H1 (cell line): Measurements from ENCODE around the gene LDLRAD3. TPM values are rescaled to one million over a fixed set of nuclear protein-coding genes. Genes with fewer than 3 reads are reported as not detected.

Source experiments
- CTCF ChIA-PET: fragments of 300-600 bp; sonication (Branson Sonifier 250); formaldehyde crosslinking; loops from one replicate; lab custom pipeline; 2021; ENCODE audit not compliant: partially characterized antibody; lab: Charles Lee
- POLR2A ChIA-PET: fragments of 300-600 bp; sonication (Branson Sonifier 250); formaldehyde crosslinking; loops from one replicate; lab custom pipeline; 2021; ENCODE audit warnings: inconsistent platforms; ENCODE audit not compliant: partially characterized antibody; lab: Charles Lee
- DNase-seq, 2 experiments: peaks; one replicate each; pipeline versions ENCODE4 v3.0.0 to v3.0.0-alpha.2; 2010 to 2022; ENCODE audit warnings: low spot score in 2 of 2, low read depth in 1 of 2, mixed read lengths in 1 of 2
- FAIRE-seq: peaks from 2 replicates; lab custom pipeline; 2011; peaks lifted over from hg19 to GRCh38; lab: Jason Lieb, UNC
- H2AFZ ChIP-seq: 2 replicates; pipeline ENCODE4 v1.8.1; 2012; ENCODE audit warnings: low read length, inconsistent platforms
- H2AK5ac ChIP-seq: 2 replicates; pipeline ENCODE4 v1.6.1; 2013; ENCODE audit warnings: low read depth, low read length
- H2BK120ac ChIP-seq: replicated peaks from 2 replicates; pipeline ENCODE3; 2013; ENCODE audit warnings: low read depth, low read length, inconsistent platforms
- H2BK12ac ChIP-seq: 2 replicates; pipeline ENCODE4 v1.6.1; 2013; ENCODE audit warnings: low read depth, low read length
- H2BK15ac ChIP-seq: 2 replicates; pipeline ENCODE4 v1.6.1; 2013; ENCODE audit warnings: low read length
- H2BK20ac ChIP-seq: 2 replicates; pipeline ENCODE4 v1.6.1; 2013; ENCODE audit warnings: low read length
- H2BK5ac ChIP-seq: 2 replicates; pipeline ENCODE4 v1.6.1; 2013; ENCODE audit warnings: low read depth, low read length
- H3K14ac ChIP-seq: 2 replicates; pipeline ENCODE4 v1.6.1; 2013; ENCODE audit warnings: inconsistent platforms; ENCODE audit not compliant: insufficient read length
- H3K18ac ChIP-seq: 2 replicates; pipeline ENCODE4 v1.6.1; 2013; ENCODE audit warnings: low read length; ENCODE audit errors: extremely low read depth
- H3K23ac ChIP-seq: 2 replicates; pipeline ENCODE4 v1.6.1; 2013; ENCODE audit warnings: inconsistent platforms; ENCODE audit not compliant: insufficient read length
- H3K23me2 ChIP-seq: 2 replicates; pipeline ENCODE4 v1.6.1; 2013; ENCODE audit warnings: low read depth, low read length
- H3K27ac ChIP-seq: 2 replicates; pipeline ENCODE4 v1.6.1; 2011; ENCODE audit warnings: low read depth, low read length, inconsistent platforms
- H3K27me3 ChIP-seq, 4 experiments: replicated peaks in 1 of 4; 1 replicate in 1 of 4; 2 replicates in 3 of 4; pipeline versions ENCODE4 v1.6.1 to v1.8.1; 2011 to 2013; ENCODE audit warnings: low read length in 3 of 4, mild to moderate bottlenecking in 3 of 4, inconsistent platforms in 2 of 4, mixed read lengths in 2 of 4, moderate library complexity in 1 of 4; ENCODE audit not compliant: control insufficient read depth in 3 of 4, insufficient read depth in 3 of 4; ENCODE audit errors: extremely low read depth in 1 of 4
- H3K36me3 ChIP-seq, 4 experiments: 2 replicates each; pipeline versions ENCODE4 v1.6.1 to v1.8.1; 2011 to 2013; ENCODE audit warnings: mild to moderate bottlenecking in 4 of 4, low read length in 3 of 4, moderate library complexity in 2 of 4, control low read depth in 1 of 4, inconsistent platforms in 1 of 4; ENCODE audit not compliant: insufficient read depth in 4 of 4, control insufficient read depth in 2 of 4
- H3K4ac ChIP-seq: replicated peaks from 2 replicates; pipeline ENCODE3; 2013; ENCODE audit warnings: low read length, low read depth, mixed read lengths, inconsistent platforms; ENCODE audit not compliant: insufficient read length
- H3K4me1 ChIP-seq, 4 experiments: replicated peaks in 1 of 4; 1 replicate in 1 of 4; 2 replicates in 3 of 4; pipeline versions ENCODE4 v1.6.1 to v1.8.1; 2011 to 2013; ENCODE audit warnings: low read length in 3 of 4, inconsistent platforms in 2 of 4, mixed read lengths in 1 of 4; ENCODE audit not compliant: insufficient read depth in 4 of 4, control insufficient read depth in 3 of 4
- H3K4me2 ChIP-seq, 2 experiments: 2 replicates each; pipeline versions ENCODE4 v1.6.1 to v1.8.1; 2011 to 2013; ENCODE audit warnings: low read depth in 2 of 2, low read length in 2 of 2, control low read depth in 1 of 2, inconsistent platforms in 1 of 2, mild to moderate bottlenecking in 1 of 2; ENCODE audit not compliant: insufficient read depth in 1 of 2
- H3K4me3 ChIP-seq, 4 experiments: fragments of 200-600, 300-600 bp in 1 of 4; sonication (generic), shearing (Covaris generic), sonication (Bioruptor Twin) in 1 of 4; 2 replicates each; pipeline versions ENCODE4 v1.5.1 to v1.8.1; 2011 to 2016; ENCODE audit warnings: low read length in 4 of 4, low read depth in 3 of 4, control low read depth in 2 of 4, inconsistent platforms in 2 of 4, mild to moderate bottlenecking in 2 of 4, mixed read lengths in 1 of 4, moderate library complexity in 1 of 4; ENCODE audit not compliant: insufficient read depth in 2 of 4; ENCODE audit errors: extremely low read depth in 1 of 4
- H3K56ac ChIP-seq: replicated peaks from 2 replicates; pipeline ENCODE3; 2013; ENCODE audit warnings: low read depth, mild to moderate bottlenecking, mixed read lengths, low read length, inconsistent platforms; ENCODE audit not compliant: insufficient read length
- H3K79me1 ChIP-seq: 2 replicates; pipeline ENCODE4 v1.6.1; 2013; ENCODE audit warnings: low read depth, low read length, control low read depth
- H3K79me2 ChIP-seq, 2 experiments: 2 replicates each; pipeline versions ENCODE4 v1.6.1 to v1.8.1; 2012 to 2013; ENCODE audit warnings: low read length in 2 of 2, mild to moderate bottlenecking in 2 of 2, inconsistent platforms in 1 of 2; ENCODE audit not compliant: insufficient read depth in 2 of 2, control insufficient read depth in 1 of 2
- H3K9ac ChIP-seq, 4 experiments: replicated peaks in 1 of 4; 1 replicate in 1 of 4; 2 replicates in 3 of 4; pipeline versions ENCODE4 v1.6.1 to v1.8.1; 2011 to 2013; ENCODE audit warnings: low read depth in 3 of 4, low read length in 3 of 4, control low read depth in 2 of 4, mild to moderate bottlenecking in 2 of 4, moderate library complexity in 2 of 4, inconsistent platforms in 1 of 4; ENCODE audit errors: extremely low read depth in 1 of 4
- H3K9me3 ChIP-seq, 2 experiments: 2 replicates each; pipeline versions ENCODE4 v1.6.1 to v1.8.1; 2012 to 2013; ENCODE audit warnings: mild to moderate bottlenecking in 2 of 2, moderate library complexity in 2 of 2, control low read depth in 1 of 2, inconsistent platforms in 1 of 2, low read depth in 1 of 2, low read length in 1 of 2, mixed read lengths in 1 of 2; ENCODE audit not compliant: insufficient read depth in 2 of 2
- H4K20me1 ChIP-seq, 2 experiments: replicated peaks in 1 of 2; 2 replicates each; pipeline versions ENCODE3 to v1.8.1; 2011 to 2013; ENCODE audit warnings: inconsistent platforms in 2 of 2, low read length in 2 of 2, mild to moderate bottlenecking in 1 of 2; ENCODE audit not compliant: insufficient read depth in 2 of 2, control insufficient read depth in 1 of 2
- H4K5ac ChIP-seq: 2 replicates; pipeline ENCODE4 v1.6.1; 2013; ENCODE audit warnings: low read length, low read depth, mixed read lengths, inconsistent platforms; ENCODE audit not compliant: insufficient read length
- H4K8ac ChIP-seq: 2 replicates; pipeline ENCODE4 v1.8.0; 2013; ENCODE audit warnings: mild to moderate bottlenecking, moderate library complexity, low read length, inconsistent platforms; ENCODE audit not compliant: insufficient read depth; ENCODE audit errors: extremely low read depth
- H4K91ac ChIP-seq: replicated peaks from 2 replicates; pipeline ENCODE3; 2013; ENCODE audit warnings: low read length, mixed read lengths, inconsistent platforms; ENCODE audit not compliant: insufficient read length
- BACH1 ChIP-seq: IDR thresholded peaks from 2 replicates; pipeline ENCODE4 v1.6.1; 2012; ENCODE audit warnings: low read length, improper control_type of control experiment
- CBX5 ChIP-seq: fragments of 300-800, 300-1000 bp; sonication (generic); IDR thresholded peaks from 2 replicates; pipeline ENCODE4 v1.7.1; 2016; ENCODE audit warnings: antibody characterized with exemption, low read length, low read depth
- GTF2F1 ChIP-seq: IDR thresholded peaks from 2 replicates; pipeline ENCODE4 v1.6.1; 2012; ENCODE audit warnings: low read depth, low read length, improper control_type of control experiment, borderline replicate concordance
- USF2 ChIP-seq: IDR thresholded peaks from 2 replicates; pipeline ENCODE4 v1.6.1; 2011; ENCODE audit warnings: low read length, improper control_type of control experiment
- WGBS, 2 experiments: shearing (Covaris generic) in 1 of 2; methylation state at CpG; one replicate each; pipeline versions ENCODE4 v1.1.6 to v1.1.7; 2013 to 2015; ENCODE audit warnings: low lambda C conversion rate in 2 of 2, mixed read lengths in 2 of 2, inconsistent platforms in 1 of 2, low coverage in 1 of 2, missing lambda C conversion rate in 1 of 2; ENCODE audit not compliant: insufficient replicate concordance in 2 of 2, insufficient coverage in 1 of 2, insufficient read length in 1 of 2; ENCODE audit errors: extremely low coverage in 1 of 2, missing lambda C conversion rate in 1 of 2; 5-methylcytosine and 5-hydroxymethylcytosine counted together
- polyA plus RNA-seq, 7 experiments: library from polyadenylated mRNA; depleted of rRNA in 3 of 7; stranded (reverse) in 5 of 7; unstranded in 2 of 7; fragments of >200 nt in 5 of 7; fragments of 200-250 nt in 2 of 7; gene quantifications; 1 replicate in 5 of 7; 2 replicates in 1 of 7; 4 replicates in 1 of 7; pipeline versions ENCODE4 v1.2.1 to v1.2.3, GENCODE V29; 2011 to 2013; ENCODE audit warnings: missing spikeins in 2 of 7, mixed read lengths in 2 of 7
- total RNA-seq: library from RNA; stranded (reverse); fragmentation: NEBNext Ultra II Directional; extraction: Animal tissue kit (Norgen Biotek cat#: 25700); gene quantifications from 2 replicates; pipeline ENCODE4 v1.2.1, GENCODE V29; 2021

The LDLRAD3 gene
- total and polyA plus RNA-seq, 2 of the 8 experiments (the other 6 are each of a cell fraction or from before 2014, with no cell fraction given), result 18.6 to 22.8 TPM

GRCh38 chr11:36264011-36264972 lies 320.4 kb downstream of the LDLRAD3 start:
- H2BK5ac ChIP-seq, result no peak overlapping the region
- CTCF ChIA-PET, result interaction anchor here (0.6 to 4.6 kb wide), 18 partner anchors 9 to 659 kb away, joined by 3 to 31 read pairs (median 4); no protein-coding TSS in a partner anchor

More at GRCh38 chr11:36264011-36264972, 320.4 kb downstream of the LDLRAD3 start:
- Histone ChIP-seq H2BK15ac (no peak overlapping the region), H2BK20ac (no peak overlapping the region; the same call in 1 of the 2 replicates), H4K5ac (no peak overlapping the region), H3K27me3 (peaks cover 0 to 2% (median 0%) of the 10 kb centered on the region in 4 experiments; a peak in 2 of 7 replicates), H3K9me3 (no peaks in the 10 kb centered on the region), H2AK5ac (no peak overlapping the region), H3K56ac (no peak overlapping the region), H3K4me1 (peaks cover 0 to 1% (median 0%) of the 10 kb centered on the region in 4 experiments; a peak in 1 of 7 replicates), H3K14ac (no peak overlapping the region), H3K18ac (no peak overlapping the region), H3K4ac (no peak overlapping the region), H4K8ac (no peak overlapping the region), H3K79me2 (no peaks in the 10 kb centered on the region), H4K20me1 (no peaks in the 10 kb centered on the region), H3K27ac (no peak overlapping the region), H3K79me1 (no peaks in the 10 kb centered on the region), H4K91ac (no peak overlapping the region), H2BK12ac (no peak overlapping the region), H3K23ac (no peak overlapping the region), H3K23me2 (no peaks in the 10 kb centered on the region), H3K9ac (no peak overlapping the region), H3K4me3 (no peak overlapping the region), H3K36me3 (no peaks in the 10 kb centered on the region), H2AFZ (no peak overlapping the region), H2BK120ac (no peak overlapping the region), H3K4me2 (no peak overlapping the region)
- TF ChIP-seq GTF2F1, result no peak
- TF ChIP-seq CBX5, result no peak
- no peak for TF ChIP-seq USF2
- TF ChIP-seq BACH1, result no peak
- no peak for FAIRE-seq
- POLR2A ChIA-PET, result no interaction called here
- WGBS, 2 experiments, result 87% methylated on average over 9 of the region's 9 CpGs; no CpG with 5 or more reads in 1 of the 2 experiments
- DNase-seq, result no peak
